Measurements from ENCODE around the gene ABHD4.

The ABHD4 gene

DNA sequence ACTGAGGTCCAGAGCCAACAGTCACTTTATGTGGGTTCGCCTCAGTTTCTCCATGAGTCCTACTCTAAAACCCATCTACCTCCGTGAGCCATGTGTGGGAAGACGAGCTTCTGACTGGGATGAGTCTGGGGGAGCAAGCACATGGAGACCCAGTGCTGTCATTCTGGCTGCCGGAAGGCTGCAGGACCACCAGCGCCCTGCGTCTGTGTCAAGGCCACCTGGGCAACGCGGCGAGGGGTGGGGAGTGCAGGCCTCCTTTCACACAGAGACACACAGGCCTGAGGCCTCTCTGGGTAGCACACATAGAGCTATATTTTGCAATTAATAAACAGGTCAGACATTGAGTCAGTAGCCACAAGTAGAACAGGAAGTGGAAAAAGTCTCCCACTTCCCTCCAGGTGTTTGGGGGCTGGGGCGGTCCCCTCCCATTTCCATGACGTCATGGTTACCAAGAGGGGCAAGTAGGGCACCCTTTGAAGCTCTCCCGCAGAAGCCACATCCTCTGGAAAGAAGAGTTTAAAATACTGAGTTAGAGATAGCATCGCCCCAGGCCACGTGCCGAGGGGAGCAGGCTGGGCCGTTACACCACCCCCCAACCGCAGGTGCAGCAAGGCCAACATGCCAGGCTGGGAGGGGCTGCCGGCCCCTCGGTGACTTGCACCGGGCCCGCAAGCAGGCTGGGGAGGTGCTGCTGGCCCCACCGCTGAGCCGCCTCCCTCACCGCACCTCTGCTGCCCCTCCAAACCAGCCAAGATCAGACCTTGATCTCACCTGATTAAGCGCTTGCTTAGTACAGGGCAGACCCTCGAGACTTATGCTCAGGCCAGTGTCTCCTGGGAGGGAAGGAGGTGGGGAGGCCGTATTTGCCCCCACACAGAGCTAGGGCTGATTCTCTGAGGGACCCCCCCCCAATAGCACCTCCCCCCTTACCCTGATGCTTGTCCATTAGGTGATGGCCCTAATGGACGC, 41.8 kb upstream of the ABHD4 start:
- Histone ChIP-seq H3K27me3 (ENCODE audit: insufficient read depth, low read depth, severe bottlenecking) (no peaks in the 10 kb centered on the region), H3K4me3 (ENCODE audit: low read depth, low read length) (no peak overlapping the region), H3K36me3 (no peaks in the 10 kb centered on the region), H3K27ac (no peak overlapping the region), H3K9me3 (ENCODE audit: severe bottlenecking) (no peaks in the 10 kb centered on the region)
- DNase-seq = no peak
- TF ChIP-seq, protein P1, sequence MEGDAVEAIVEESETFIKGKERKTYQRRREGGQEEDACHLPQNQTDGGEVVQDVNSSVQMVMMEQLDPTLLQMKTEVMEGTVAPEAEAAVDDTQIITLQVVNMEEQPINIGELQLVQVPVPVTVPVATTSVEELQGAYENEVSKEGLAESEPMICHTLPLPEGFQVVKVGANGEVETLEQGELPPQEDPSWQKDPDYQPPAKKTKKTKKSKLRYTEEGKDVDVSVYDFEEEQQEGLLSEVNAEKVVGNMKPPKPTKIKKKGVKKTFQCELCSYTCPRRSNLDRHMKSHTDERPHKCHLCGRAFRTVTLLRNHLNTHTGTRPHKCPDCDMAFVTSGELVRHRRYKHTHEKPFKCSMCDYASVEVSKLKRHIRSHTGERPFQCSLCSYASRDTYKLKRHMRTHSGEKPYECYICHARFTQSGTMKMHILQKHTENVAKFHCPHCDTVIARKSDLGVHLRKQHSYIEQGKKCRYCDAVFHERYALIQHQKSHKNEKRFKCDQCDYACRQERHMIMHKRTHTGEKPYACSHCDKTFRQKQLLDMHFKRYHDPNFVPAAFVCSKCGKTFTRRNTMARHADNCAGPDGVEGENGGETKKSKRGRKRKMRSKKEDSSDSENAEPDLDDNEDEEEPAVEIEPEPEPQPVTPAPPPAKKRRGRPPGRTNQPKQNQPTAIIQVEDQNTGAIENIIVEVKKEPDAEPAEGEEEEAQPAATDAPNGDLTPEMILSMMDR (IDR thresholded peaks at IDR 0.05; ENCODE audit: low read depth, low read length) = no peak

DNA sequence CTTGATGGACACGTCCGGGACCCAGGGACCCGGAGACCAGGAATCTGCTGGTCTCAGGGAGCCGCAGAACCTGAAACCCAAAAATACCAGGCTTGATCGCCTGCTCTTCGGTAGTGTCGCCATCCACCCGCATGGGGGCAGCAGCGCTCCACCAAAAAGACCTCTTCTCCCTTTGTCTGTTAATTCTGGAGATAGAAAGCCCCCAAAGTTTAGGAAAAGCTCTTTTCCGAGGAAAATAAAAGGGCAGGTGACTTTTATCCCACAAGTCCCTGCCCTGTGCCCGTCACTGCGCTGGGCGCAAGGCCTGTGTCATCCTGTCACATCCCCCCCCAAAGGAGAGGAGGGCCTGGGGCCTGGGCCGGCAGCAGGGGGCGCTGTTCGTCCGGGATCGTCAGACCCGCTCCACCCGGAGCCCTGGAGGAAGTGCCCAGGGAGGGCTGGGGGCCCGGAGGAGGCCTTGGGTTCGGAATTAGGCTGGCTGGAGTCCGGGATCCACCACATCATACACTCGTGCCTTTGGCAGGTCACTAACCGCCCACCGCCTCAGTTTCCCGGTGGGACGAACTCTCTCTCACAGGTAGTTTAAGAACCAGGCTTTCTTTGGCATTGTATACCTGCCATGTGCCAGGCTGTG, 41.0 kb upstream of the ABHD4 start:
- no peaks in the 10 kb centered on the region for H3K27me3 ChIP-seq (ENCODE audit: insufficient read depth, low read depth, severe bottlenecking)
- TF ChIP-seq, protein P1 (IDR thresholded peaks at IDR 0.05; ENCODE audit: low read depth, low read length) = peak; percentile 70
- DNase-seq = peak; percentile 86
- H3K36me3 ChIP-seq = no peaks in the 10 kb centered on the region
- H3K27ac ChIP-seq = peak overlapping the region; percentile 72
- H3K4me3 ChIP-seq (ENCODE audit: low read depth, low read length) = no peak overlapping the region
- H3K9me3 ChIP-seq (ENCODE audit: severe bottlenecking) = no peaks in the 10 kb centered on the region

DNA sequence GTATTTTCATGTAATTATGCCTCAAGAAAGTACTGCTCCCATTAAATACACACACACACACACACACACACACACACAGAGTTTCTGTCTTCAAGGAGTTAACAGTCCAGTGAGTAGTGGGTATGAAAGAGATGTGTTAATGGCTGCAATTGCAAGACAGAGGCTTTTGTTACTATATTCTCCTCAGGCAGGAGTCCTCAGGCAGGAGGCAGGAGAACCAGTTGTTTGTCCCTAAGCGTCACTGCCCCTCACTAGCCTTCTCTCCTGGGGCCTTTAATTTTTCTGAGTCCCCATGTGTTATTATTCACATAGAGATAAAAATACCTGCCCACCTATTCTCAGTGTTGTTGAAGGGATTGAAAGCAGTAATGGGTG, 40.3 kb upstream of the ABHD4 start:
- DNase-seq = no peak
- no peaks in the 10 kb centered on the region for H3K9me3 ChIP-seq (ENCODE audit: severe bottlenecking)
- TF ChIP-seq, protein P1 (IDR thresholded peaks at IDR 0.05; ENCODE audit: low read depth, low read length) = no peak
- H3K36me3 ChIP-seq = no peaks in the 10 kb centered on the region
- no peak overlapping the region for H3K4me3 ChIP-seq (ENCODE audit: low read depth, low read length)
- H3K27ac ChIP-seq = no peak overlapping the region
- no peaks in the 10 kb centered on the region for H3K27me3 ChIP-seq (ENCODE audit: insufficient read depth, low read depth, severe bottlenecking)

DNA sequence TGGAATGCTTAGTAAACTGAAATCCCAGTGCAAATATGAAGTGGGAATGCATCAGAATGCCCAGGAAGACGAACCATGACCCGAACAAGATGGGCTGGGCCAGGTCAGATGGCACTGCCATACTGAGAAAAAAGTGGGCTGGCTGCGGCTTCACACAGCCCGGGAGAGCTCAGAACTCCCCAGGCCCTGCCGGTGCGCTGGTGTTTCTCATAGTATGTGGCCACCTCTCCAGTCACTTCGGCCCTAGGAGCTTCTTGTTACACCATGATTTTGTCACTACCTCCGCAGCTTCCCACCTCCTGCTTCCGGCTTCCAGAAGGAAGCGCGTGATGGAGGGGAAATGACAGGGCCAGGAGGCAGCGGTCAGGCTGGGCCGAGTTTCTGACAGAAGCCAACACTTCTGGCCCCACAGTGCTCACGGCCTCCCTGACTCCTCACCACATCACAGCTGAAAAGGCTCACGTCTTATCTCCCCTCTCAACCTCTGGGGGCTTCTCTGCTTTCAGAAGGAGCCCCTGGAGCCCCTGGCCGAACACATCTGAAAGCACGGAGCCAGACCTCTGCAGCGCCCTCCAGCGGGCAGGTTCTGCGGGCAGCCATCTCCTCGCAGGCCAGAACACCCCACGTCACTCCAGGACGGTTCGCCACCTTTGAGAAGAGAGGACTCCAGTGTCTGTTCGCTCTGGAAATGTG, 39.7 kb upstream of the ABHD4 start:
- TF ChIP-seq, protein P1 (IDR thresholded peaks at IDR 0.05; ENCODE audit: low read depth, low read length) = peak; percentile 30; the same call in 1 of the 2 replicates
- DNase-seq = no peak
- no peaks in the 10 kb centered on the region for H3K27me3 ChIP-seq (ENCODE audit: insufficient read depth, low read depth, severe bottlenecking)
- H3K27ac ChIP-seq = no peak overlapping the region
- H3K36me3 ChIP-seq = no peaks in the 10 kb centered on the region
- no peak overlapping the region for H3K4me3 ChIP-seq (ENCODE audit: low read depth, low read length)
- no peaks in the 10 kb centered on the region for H3K9me3 ChIP-seq (ENCODE audit: severe bottlenecking)

DNA sequence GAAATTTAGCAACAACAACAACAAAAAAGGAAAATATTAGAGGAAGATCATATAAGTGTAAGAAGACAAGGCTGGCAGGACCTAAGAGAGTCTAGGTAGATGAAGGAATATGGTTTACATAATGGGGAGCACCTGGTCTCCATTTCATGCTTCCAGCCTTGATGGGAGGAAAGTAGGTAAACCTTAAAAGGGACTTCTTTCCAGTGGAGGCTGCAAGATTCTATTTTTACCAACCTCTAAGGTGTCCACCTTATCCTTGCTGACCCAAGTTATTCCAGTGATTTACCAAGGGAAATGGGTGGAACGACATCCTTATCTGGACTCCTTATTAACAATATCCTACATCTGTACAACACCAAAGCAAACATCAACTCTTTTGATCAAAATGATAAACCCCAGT, 39.1 kb upstream of the ABHD4 start:
- Histone ChIP-seq H3K4me3 (ENCODE audit: low read depth, low read length) (no peak overlapping the region), H3K36me3 (peaks cover 2% of the 10 kb centered on the region), H3K9me3 (ENCODE audit: severe bottlenecking) (no peaks in the 10 kb centered on the region), H3K27ac (no peak overlapping the region), H3K27me3 (ENCODE audit: insufficient read depth, low read depth, severe bottlenecking) (no peaks in the 10 kb centered on the region)
- DNase-seq = no peak
- TF ChIP-seq, protein P1 (IDR thresholded peaks at IDR 0.05; ENCODE audit: low read depth, low read length) = no peak
